ENCODE measurements around the gene MAP3K7CL. TPM values are rescaled to one million over a fixed set of nuclear protein-coding genes. Genes with fewer than 3 reads are reported as not detected.

MAP3K7CL gene
- total RNA-seq, 1 donor from 2014 or later, result 93.1 TPM

DNA sequence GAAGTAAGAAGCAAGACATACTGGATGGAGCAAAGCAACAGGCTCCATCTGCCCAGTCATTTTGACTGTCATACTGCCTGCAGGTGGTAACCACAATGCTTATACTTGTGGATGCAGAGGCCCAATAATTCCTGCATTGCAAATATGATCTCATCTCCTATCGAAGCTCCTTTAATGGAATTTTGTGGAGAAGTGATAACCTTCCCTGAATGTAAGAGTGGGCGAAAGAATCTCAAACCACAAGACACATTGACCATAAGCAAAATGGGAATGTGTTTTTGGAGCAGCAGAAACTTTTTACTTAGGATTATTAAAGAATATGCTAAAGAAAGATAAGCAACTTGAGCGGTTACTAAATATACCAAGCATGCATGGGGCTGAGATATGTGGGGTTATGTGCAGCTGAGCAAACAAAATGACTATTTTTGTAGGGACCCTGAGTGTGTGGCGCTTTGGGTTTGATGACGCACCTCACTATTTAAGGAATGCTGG is 90.9 kb downstream of the MAP3K7CL start:
- Mint-ChIP-seq H3K36me3 (ENCODE audit: low read depth) (peaks cover 4% of the 10 kb centered on the region), H3K4me3 (ENCODE audit: unreplicated experiment) (peak overlapping the region; percentile 9), H3K9me3 (ENCODE audit: low read depth) (peaks cover 34% of the 10 kb centered on the region), H3K27me3 (ENCODE audit: low read depth) (no peaks in the 10 kb centered on the region), H3K27ac (ENCODE audit: unreplicated experiment) (peak overlapping the region; percentile 78), H3K4me1 (ENCODE audit: low read depth) (peaks cover 66% of the 10 kb centered on the region)
- DNase-seq (ENCODE audit: low spot score), result no peak
- TF ChIP-seq, protein P1, sequence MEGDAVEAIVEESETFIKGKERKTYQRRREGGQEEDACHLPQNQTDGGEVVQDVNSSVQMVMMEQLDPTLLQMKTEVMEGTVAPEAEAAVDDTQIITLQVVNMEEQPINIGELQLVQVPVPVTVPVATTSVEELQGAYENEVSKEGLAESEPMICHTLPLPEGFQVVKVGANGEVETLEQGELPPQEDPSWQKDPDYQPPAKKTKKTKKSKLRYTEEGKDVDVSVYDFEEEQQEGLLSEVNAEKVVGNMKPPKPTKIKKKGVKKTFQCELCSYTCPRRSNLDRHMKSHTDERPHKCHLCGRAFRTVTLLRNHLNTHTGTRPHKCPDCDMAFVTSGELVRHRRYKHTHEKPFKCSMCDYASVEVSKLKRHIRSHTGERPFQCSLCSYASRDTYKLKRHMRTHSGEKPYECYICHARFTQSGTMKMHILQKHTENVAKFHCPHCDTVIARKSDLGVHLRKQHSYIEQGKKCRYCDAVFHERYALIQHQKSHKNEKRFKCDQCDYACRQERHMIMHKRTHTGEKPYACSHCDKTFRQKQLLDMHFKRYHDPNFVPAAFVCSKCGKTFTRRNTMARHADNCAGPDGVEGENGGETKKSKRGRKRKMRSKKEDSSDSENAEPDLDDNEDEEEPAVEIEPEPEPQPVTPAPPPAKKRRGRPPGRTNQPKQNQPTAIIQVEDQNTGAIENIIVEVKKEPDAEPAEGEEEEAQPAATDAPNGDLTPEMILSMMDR (IDR thresholded peaks at IDR 0.05), result no peak

DNA sequence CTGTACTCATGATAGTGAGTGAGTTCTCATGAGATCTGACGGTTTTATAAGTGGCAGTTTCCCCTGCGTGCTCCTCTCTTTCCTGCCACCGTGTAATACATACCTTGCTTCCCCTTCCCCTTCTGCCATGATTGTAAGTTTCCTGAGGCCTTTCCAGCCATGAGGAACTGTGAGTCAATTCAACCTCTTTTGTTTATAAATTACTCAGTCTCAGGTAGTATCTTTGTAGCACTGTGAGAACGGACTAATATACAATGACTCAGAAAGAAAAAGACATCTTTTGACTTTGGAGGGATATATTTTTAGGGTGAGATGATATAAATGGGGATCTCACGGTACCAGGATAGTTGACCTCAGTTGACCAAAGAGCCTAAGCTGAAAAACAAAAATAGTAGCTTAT is 93.6 kb downstream of the MAP3K7CL start:
- H3K9me3 Mint-ChIP-seq (ENCODE audit: low read depth), result peaks cover 27% of the 10 kb centered on the region
- no peak overlapping the region for H3K4me3 Mint-ChIP-seq (ENCODE audit: unreplicated experiment)
- H3K27me3 Mint-ChIP-seq (ENCODE audit: low read depth), result no peaks in the 10 kb centered on the region
- H3K27ac Mint-ChIP-seq (ENCODE audit: unreplicated experiment), result no peak overlapping the region
- DNase-seq (ENCODE audit: low spot score), result no peak
- H3K36me3 Mint-ChIP-seq (ENCODE audit: low read depth), result peaks cover 2% of the 10 kb centered on the region
- TF ChIP-seq, protein P1 (IDR thresholded peaks at IDR 0.05), result no peak
- H3K4me1 Mint-ChIP-seq (ENCODE audit: low read depth), result peaks cover 47% of the 10 kb centered on the region

Other genes with a start within 250 kb of the MAP3K7CL start
- 19.8 to 26.1 TPM (median 22.0 TPM) in 3 replicates for gene LTN1, start 137.8 kb upstream of the MAP3K7CL start, total RNA-seq
- gene RWDD2B, start 111.3 kb upstream of the MAP3K7CL start, total RNA-seq, result 8.8 to 11.0 TPM (median 10.7 TPM) in 3 replicates
- gene USP16, start 106.0 kb upstream of the MAP3K7CL start, total RNA-seq, result 20.9 to 27.0 TPM (median 22.5 TPM) in 3 replicates
- 126 to 132 TPM (median 127 TPM) in 3 replicates for gene CCT8, start 57.0 kb upstream of the MAP3K7CL start, total RNA-seq
- 85.4 to 123 TPM (median 120 TPM) in 3 replicates for gene BACH1, start 168.3 kb downstream of the MAP3K7CL start, total RNA-seq

All from chondrocyte (in vitro differentiated cells).